K562 (cell line): Measurements from ENCODE around the gene ATP1A3. TPM values are rescaled to one million over a fixed set of nuclear protein-coding genes. Genes with fewer than 3 reads are reported as not detected.

Source experiments
- ATAC-seq: fragments of 200-7000 bp; cut with Tn5 transposase; 3 replicates; pipeline ENCODE4 v1.9.1; 2020; ENCODE audit warnings: moderate library complexity
- BruUV-seq: library from RNA; stranded (reverse); fragments of 400-500 nt; replicated peaks from 2 replicates; lab custom pipeline; 2021; lab: Mats Ljungman, UMichigan
- CTCF ChIA-PET: fragments of 300-600 bp; formaldehyde crosslinking; extraction: SDS; loops from one replicate; lab custom pipeline; 2021; ENCODE audit warnings: low intra/inter-chr PET ratio; lab: Yijun Ruan, JAX
- POLR2A ChIA-PET: fragments of 300-600, 350-650 bp; sonication (Branson Sonifier 250); formaldehyde crosslinking; extraction: SDS; loops from one replicate; lab custom pipeline; 2021; ENCODE audit warnings: antibody characterized with exemption, inconsistent platforms; lab: Yijun Ruan, JAX
- DNase-seq, 4 experiments: peaks; one replicate each; pipeline versions ENCODE4 v3.0.0 to v3.0.0-alpha.2; 2011 to 2018; ENCODE audit warnings: low spot score in 3 of 4, mixed read lengths in 3 of 4; ENCODE audit errors: extremely low read depth in 1 of 4
- FAIRE-seq: peaks from 2 replicates; lab custom pipeline; 2011; peaks lifted over from hg19 to GRCh38; lab: Jason Lieb, UNC
- H2AFZ ChIP-seq: 2 replicates; pipeline ENCODE4 v1.6.0; 2011; ENCODE audit warnings: low read depth, low read length, control low read depth, inconsistent platforms
- H3K27ac ChIP-seq: fragments of 200-600 bp; 3 replicates; pipeline ENCODE4 v1.8.0; 2011; ENCODE audit warnings: low read depth, mild to moderate bottlenecking, control low read depth, inconsistent platforms, low read length, moderate library complexity, mixed read lengths; ENCODE audit errors: extremely low read depth
- H3K27me3 ChIP-seq, 2 experiments: fragments of 300-600 bp in 1 of 2; 2 replicates in 1 of 2; 3 replicates in 1 of 2; pipeline versions ENCODE4 v1.6.0 to v1.8.0; 2011; ENCODE audit warnings: inconsistent platforms in 2 of 2, low read length in 2 of 2, mild to moderate bottlenecking in 1 of 2, mixed read lengths in 1 of 2, moderate library complexity in 1 of 2; ENCODE audit not compliant: control insufficient read depth in 2 of 2, insufficient read depth in 2 of 2
- H3K36me3 ChIP-seq: fragments of 300-600 bp; 3 replicates; pipeline ENCODE4 v1.8.0; 2011; ENCODE audit warnings: mild to moderate bottlenecking, low read length, inconsistent platforms; ENCODE audit not compliant: control insufficient read depth, insufficient read depth
- H3K4me1 ChIP-seq, 2 experiments: fragments of 200-600 bp in 1 of 2; replicated peaks in 1 of 2; 2 replicates in 1 of 2; 3 replicates in 1 of 2; pipeline versions ENCODE4 v1.5.1 to v1.8.0; 2011; ENCODE audit warnings: inconsistent platforms in 2 of 2, low read length in 2 of 2, mild to moderate bottlenecking in 1 of 2, mixed read lengths in 1 of 2, moderate library complexity in 1 of 2; ENCODE audit not compliant: control insufficient read depth in 2 of 2, insufficient read depth in 2 of 2
- H3K4me2 ChIP-seq: 2 replicates; pipeline ENCODE4 v1.6.1; 2011; ENCODE audit warnings: low read length, control low read depth, inconsistent platforms, mixed read lengths; ENCODE audit not compliant: insufficient read depth
- H3K4me3 ChIP-seq: fragments of 200-600 bp; sonication (generic), shearing (Covaris generic); 2 replicates; pipeline ENCODE4 v1.5.1; 2016; ENCODE audit warnings: control low read depth, inconsistent platforms
- H3K79me2 ChIP-seq: fragments of 200-600 bp; 3 replicates; pipeline ENCODE4 v1.8.0; 2011; ENCODE audit warnings: low read length, inconsistent platforms; ENCODE audit not compliant: control insufficient read depth, insufficient read depth
- H3K9ac ChIP-seq, 2 experiments: 2 replicates each; pipeline versions ENCODE4 v1.6.0 to v1.6.1; 2011; ENCODE audit warnings: low read depth in 2 of 2, low read length in 2 of 2, control low read depth in 1 of 2, inconsistent platforms in 1 of 2, mild to moderate bottlenecking in 1 of 2, mixed read lengths in 1 of 2; ENCODE audit not compliant: insufficient read depth in 1 of 2
- H3K9me1 ChIP-seq: one replicate; pipeline ENCODE4 v1.6.0; 2011; ENCODE audit warnings: inconsistent platforms, mild to moderate bottlenecking, low read length, moderate library complexity; ENCODE audit not compliant: control insufficient read depth, insufficient read depth
- H3K9me3 ChIP-seq: replicated peaks from 2 replicates; pipeline ENCODE4 v1.5.1; 2011; ENCODE audit warnings: low read depth, low read length, inconsistent platforms; ENCODE audit not compliant: control insufficient read depth, insufficient read depth
- H4K20me1 ChIP-seq: replicated peaks from 2 replicates; pipeline ENCODE4 v1.6.1; 2011; ENCODE audit warnings: low read length, inconsistent platforms, mixed read lengths; ENCODE audit not compliant: control insufficient read depth, insufficient read depth
- BACH1 ChIP-seq: fragments of 200-800 bp; sonication (Bioruptor generic); IDR thresholded peaks from 2 replicates; pipeline ENCODE4 v1.6.1; 2016; ENCODE audit warnings: missing genetic modification characterization, missing compliant biosample characterization
- CHD2 ChIP-seq: IDR thresholded peaks from 2 replicates; pipeline ENCODE4 v1.6.1; 2011; ENCODE audit warnings: low read depth, low read length
- EP300 ChIP-seq: IDR thresholded peaks from 2 replicates; pipeline ENCODE4 v1.6.1; 2012; ENCODE audit warnings: low read length, improper control_type of control experiment
- HNRNPLL ChIP-seq: fragments of 200-400 bp; formaldehyde crosslinking; IDR thresholded peaks from 2 replicates; pipeline ENCODE4 v1.6.1; 2017; ENCODE audit warnings: low read length, low read depth, mild to moderate bottlenecking; ENCODE audit not compliant: poor library complexity, severe bottlenecking
- ILF3 ChIP-seq: fragments of 450-650 bp; IDR thresholded peaks from 2 replicates; pipeline ENCODE4 v1.6.1; 2018; ENCODE audit warnings: antibody characterized with exemption, mild to moderate bottlenecking, moderate library complexity, borderline replicate concordance
- KDM1A ChIP-seq, 2 experiments: fragments of 450-650 bp; IDR thresholded peaks; 2 replicates each; pipeline ENCODE4 v1.6.1; 2016; ENCODE audit warnings: mild to moderate bottlenecking in 2 of 2
- NFIC ChIP-seq: fragments of 450-650 bp; IDR thresholded peaks from 2 replicates; pipeline ENCODE4 v1.6.1; 2017; ENCODE audit warnings: mild to moderate bottlenecking, inconsistent platforms
- PHF21A ChIP-seq: fragments of 450-650 bp; IDR thresholded peaks from 2 replicates; pipeline ENCODE4 v1.6.1; 2017; ENCODE audit warnings: low read depth, borderline replicate concordance
- SMAD3 ChIP-seq: fragments of 450-650 bp; formaldehyde crosslinking; conservative IDR thresholded peaks from 2 replicates; pipeline ENCODE4 v1.4.0; 2020; ENCODE audit warnings: mild to moderate bottlenecking
- SMARCA5 ChIP-seq: fragments of 450-650 bp; IDR thresholded peaks from 2 replicates; pipeline ENCODE4 v1.6.1; 2016
- SREBF2 ChIP-seq: sonication (generic); formaldehyde crosslinking; IDR thresholded peaks from 2 replicates; pipeline ENCODE4 v1.4.0; 2020; ENCODE audit warnings: mild to moderate bottlenecking, missing genetic modification reagents
- STAG1 ChIP-seq: sonication (generic); formaldehyde crosslinking; IDR thresholded peaks from 2 replicates; pipeline ENCODE4 v1.5.0; 2020; ENCODE audit warnings: missing genetic modification reagents, borderline replicate concordance
- ZEB2 ChIP-seq: fragments of 450-650 bp; IDR thresholded peaks from 2 replicates; pipeline ENCODE4 v1.6.1; 2016
- ZKSCAN8 ChIP-seq: fragments of 200-800 bp; sonication (Bioruptor generic); IDR thresholded peaks from 2 replicates; pipeline ENCODE4 v1.6.1; 2016; ENCODE audit warnings: missing genetic modification characterization, missing compliant biosample characterization
- ZNF584 ChIP-seq: fragments of 200-800 bp; sonication (Bioruptor generic); IDR thresholded peaks from 2 replicates; pipeline ENCODE4 v1.6.1; 2016; ENCODE audit warnings: low read depth, mild to moderate bottlenecking, missing genetic modification characterization, missing compliant biosample characterization
- ZNF764 ChIP-seq: fragments of 250-450 bp; sonication (Bioruptor Pico); IDR thresholded peaks from 2 replicates; pipeline ENCODE4 v1.4.0; 2020; ENCODE audit warnings: low read depth, mild to moderate bottlenecking, moderate library complexity
- ZNF830 ChIP-seq: fragments of 250-450 bp; sonication (Bioruptor Pico); IDR thresholded peaks from 2 replicates; pipeline ENCODE4 v1.5.0; 2021; ENCODE audit warnings: mild to moderate bottlenecking
- ZSCAN32 ChIP-seq: fragments of 450-650 bp; formaldehyde crosslinking; IDR thresholded peaks from 2 replicates; pipeline ENCODE4 v1.4.0; 2020; ENCODE audit warnings: mild to moderate bottlenecking, moderate library complexity
- WGBS: fragments of 100-300 bp; shearing (Covaris generic); methylation state at CpG from one replicate; pipeline ENCODE4 v1.1.6; 2016; ENCODE audit warnings: low coverage, mixed read lengths; ENCODE audit not compliant: insufficient coverage; ENCODE audit errors: missing lambda C conversion rate; 5-methylcytosine and 5-hydroxymethylcytosine counted together
- in situ Hi-C: fragments of 300-500 bp; cut with MboI; formaldehyde crosslinking; loops from 4 replicates; pipeline ENCODE4 v1.15.0; 2018; ENCODE audit warnings: inconsistent platforms, mixed read lengths
- intact Hi-C: fragments of 100-400 bp; cut with micrococcal nuclease; formaldehyde crosslinking; loops from 2 replicates; pipeline ENCODE4 v1.14.2; 2022
- polyA plus RNA-seq, 8 experiments: library from polyadenylated mRNA; depleted of rRNA in 4 of 8; stranded (reverse) in 5 of 8; unstranded in 3 of 8; fragments of >200 nt; fragmentation: Nextera tagmentation in 2 of 8; fragmentation: Illumina TruSeq in 1 of 8; extraction: Ambion mirVana in 2 of 8; extraction: Trizol in 1 of 8; gene quantifications; 2 replicates each; pipeline versions ENCODE4 v1.2.1 to v1.2.3, GENCODE V29; 2011 to 2014; ENCODE audit warnings: inconsistent platforms in 1 of 8, missing spikeins in 1 of 8
- total RNA-seq, 7 experiments: library from RNA; depleted of rRNA in 6 of 7; stranded (reverse); fragments of >200 nt in 6 of 7; fragmentation: Illumina TruSeq in 2 of 7; extraction: Trizol in 2 of 7; gene quantifications; 2 replicates each; pipeline versions ENCODE4 v1.2.1 to v1.2.3, GENCODE V29; 2011 to 2021; ENCODE audit warnings: low replicate concordance in 1 of 7
- TF ChIP-seq, protein P1 (sequence below): sonication (generic); formaldehyde crosslinking; IDR thresholded peaks from 2 replicates; pipeline ENCODE4 v1.9.0; 2022; ENCODE audit warnings: mild to moderate bottlenecking, missing genetic modification reagents
- TF ChIP-seq, protein P2 (sequence below): fragments of 250-450 bp; sonication (Bioruptor Pico); IDR thresholded peaks from 2 replicates; pipeline ENCODE4 v1.5.0; 2021; ENCODE audit warnings: mild to moderate bottlenecking, moderate library complexity

Gene ATP1A3
- total and polyA plus RNA-seq, 9 of the 15 experiments (the other 6 are each of a cell fraction or from before 2014, with no cell fraction given): 0.03 to 1.0 (median 0.17) TPM; not detected in 3

DNA sequence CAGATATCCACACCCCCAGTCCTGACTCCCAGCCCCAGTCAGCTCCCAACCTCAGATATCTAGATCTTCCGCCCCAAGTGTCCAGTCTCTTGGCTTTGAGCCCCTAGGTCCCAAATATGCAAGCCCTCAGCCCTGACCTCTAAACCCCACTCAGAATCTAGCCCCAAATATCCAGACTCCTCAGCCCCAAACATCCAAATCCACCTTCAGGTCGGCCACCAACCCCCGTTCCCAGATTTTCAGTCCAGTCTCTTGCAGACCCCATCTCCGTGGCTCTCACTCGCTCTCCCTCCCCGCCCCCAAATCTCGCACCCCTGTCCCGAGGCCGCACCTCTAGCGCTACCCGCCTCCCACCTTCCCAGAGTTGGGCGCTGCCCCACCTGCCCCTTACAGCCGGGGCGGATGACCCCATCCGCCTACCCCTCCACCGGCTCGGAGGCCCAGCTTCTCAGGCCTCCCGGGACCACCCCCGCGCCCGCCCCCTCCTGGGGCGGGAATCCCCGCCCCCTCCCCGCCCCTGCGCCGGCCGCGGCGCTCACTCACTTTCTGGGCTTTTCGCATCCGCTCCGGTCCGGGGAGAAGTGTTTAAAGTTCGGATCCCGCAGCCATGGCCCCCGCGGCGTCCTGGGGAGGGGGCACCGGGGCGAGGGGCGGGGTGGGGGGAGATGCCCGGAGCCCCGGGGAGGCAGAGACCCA, 66.4 kb downstream of the ATP1A3 start:
- POLR2A ChIA-PET: interaction anchor here (0.7 to 1.0 kb wide), 3 partner anchors 9 to 54 kb away, joined by 3 to 4 read pairs (median 3); no protein-coding TSS in a partner anchor
- 5% methylated on average over 30 of the region's 43 CpGs for WGBS
- no TSS peak for BruUV-seq
- Histone ChIP-seq H2AFZ (peak overlapping the region; percentile 67; the same call in 1 of the 2 replicates), H3K27me3 (no peaks in the 10 kb centered on the region; a peak in 1 of 5 replicates), H3K4me3 (peak overlapping the region; percentile 59), H3K36me3 (no peaks in the 10 kb centered on the region), H3K9me1 (no peaks in the 10 kb centered on the region), H3K79me2 (peaks cover 8% of the 10 kb centered on the region; the same call in 2 of the 3 replicates), H3K4me2 (peak overlapping the region; percentile 98), H3K27ac (no peak overlapping the region), H4K20me1 (no peaks in the 10 kb centered on the region), H3K9ac (peak overlapping the region in 1 of 2 experiments; percentile 94; a peak in 2 of 4 replicates), H3K9me3 (no peaks in the 10 kb centered on the region), H3K4me1 (peaks cover 30 to 53% of the 10 kb centered on the region in 2 experiments)
- FAIRE-seq (no peak), DNase-seq (peak; percentile 51 to 79 (median 72)), ATAC-seq (peak; percentile 16)
- CTCF ChIA-PET: interaction anchor here (0.6 kb wide), 1 partner anchor 13 kb away, joined by 4 read pairs; no protein-coding TSS in a partner anchor
- intact Hi-C loops (no loop called here), in situ Hi-C loops (no loop called here)
- TF ChIP-seq NFIC: 0 out of 2 replicates have a peak, but pooled peaks have one; percentile 11
- TF ChIP-seq, protein P1, sequence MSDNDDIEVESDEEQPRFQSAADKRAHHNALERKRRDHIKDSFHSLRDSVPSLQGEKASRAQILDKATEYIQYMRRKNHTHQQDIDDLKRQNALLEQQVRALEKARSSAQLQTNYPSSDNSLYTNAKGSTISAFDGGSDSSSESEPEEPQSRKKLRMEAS (CRISPR knock-in tag): no peak
- TF ChIP-seq ZKSCAN8 (CRISPR knock-in tag): no peak
- TF ChIP-seq ZNF764 (CRISPR knock-in tag): no peak
- no peak for TF ChIP-seq BACH1 (tag)
- TF ChIP-seq STAG1 (CRISPR knock-in tag): no peak
- no peak for TF ChIP-seq ZNF830 (CRISPR knock-in tag)
- peak; percentile 22; the same call in 1 of the 2 replicates for TF ChIP-seq PHF21A
- no peak for TF ChIP-seq SMAD3 (CRISPR knock-in tag)
- no peak for TF ChIP-seq SREBF2 (CRISPR knock-in tag)
- TF ChIP-seq SMARCA5: no peak
- TF ChIP-seq KDM1A (IDR thresholded peaks at IDR 0.05): 0 out of 4 replicates have a peak, but pooled peaks of 1 of the 2 experiments have one; percentile 12
- TF ChIP-seq CHD2: no peak
- TF ChIP-seq, protein P2, sequence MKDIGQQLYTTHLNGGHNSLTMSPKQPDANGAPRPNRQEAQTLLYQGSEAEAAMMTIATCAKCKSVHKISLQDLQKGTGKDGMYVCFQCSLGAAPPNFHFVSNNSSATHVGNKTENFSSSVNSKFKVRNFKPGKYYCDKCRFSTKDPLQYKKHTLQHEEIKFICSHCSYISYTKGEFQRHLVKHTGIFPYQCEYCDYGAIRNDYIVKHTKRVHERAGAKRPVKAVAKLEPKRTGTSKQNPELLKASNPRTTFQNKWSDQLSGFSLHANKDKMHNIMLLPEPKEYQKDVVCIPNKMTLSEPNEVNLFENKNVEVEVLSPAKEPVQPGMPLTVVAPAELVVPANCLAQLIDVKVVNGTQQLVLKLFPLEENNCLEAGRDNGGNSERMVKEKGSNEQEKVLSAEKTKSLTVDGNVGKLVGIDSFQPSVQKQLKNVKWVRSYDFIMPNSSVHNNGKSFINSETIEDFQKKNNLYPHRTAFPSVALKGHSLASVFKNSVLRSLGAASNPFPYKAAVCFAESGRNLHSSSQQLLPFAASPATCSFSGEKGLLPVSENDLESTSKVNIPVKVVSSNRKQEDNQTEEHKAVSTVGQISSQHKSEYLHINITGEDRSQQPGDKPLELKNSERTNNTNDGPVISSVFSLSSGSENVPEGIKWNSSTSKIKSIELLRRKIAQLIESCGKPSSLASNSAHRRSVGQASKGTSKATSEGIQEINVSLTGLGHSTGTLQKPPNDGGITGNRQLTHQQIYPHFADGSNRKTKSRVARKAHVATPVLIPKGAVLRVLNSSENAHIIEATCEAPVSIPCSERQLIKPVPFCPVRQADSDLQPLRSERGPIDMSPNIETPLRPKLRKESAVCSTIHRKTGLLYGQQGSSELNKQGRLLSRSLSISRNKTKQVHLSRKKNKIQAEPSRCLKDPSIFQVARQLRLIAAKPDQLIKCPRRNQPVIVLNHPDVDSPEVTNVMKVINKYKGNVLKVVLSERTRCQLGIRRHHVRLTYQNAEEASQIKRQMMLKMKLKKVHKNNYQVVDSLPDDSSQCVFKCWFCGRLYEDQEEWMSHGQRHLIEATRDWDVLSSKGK (CRISPR knock-in tag): no peak
- TF ChIP-seq ILF3: no peak
- no peak for TF ChIP-seq ZEB2
- no peak for TF ChIP-seq EP300
- no peak for TF ChIP-seq ZSCAN32 (CRISPR knock-in tag)
- TF ChIP-seq ZNF584 (CRISPR knock-in tag): no peak
- no peak for TF ChIP-seq HNRNPLL
